Activated naive CD8-positive, alpha-beta T cell (primary cell): Measurements from ENCODE around the gene ROM1.
A peak's percentile ranks its signal among the peaks of the same experiment; 100 is the strongest.
"Not testable (repeated sequence)": the region's sequence is repeated elsewhere in the genome, so short reads cannot be mapped to it uniquely, and the experiment has no call there.

Source experiments
- H3K27ac Mint-ChIP-seq: one replicate; pipeline ENCODE4 v1.8.0; 2021; ENCODE audit warnings: mixed read lengths
- H3K27me3 Mint-ChIP-seq: one replicate; pipeline ENCODE4 v1.8.0; 2021; ENCODE audit warnings: mixed read lengths
- H3K36me3 Mint-ChIP-seq: one replicate; pipeline ENCODE4 v1.8.0; 2021; ENCODE audit warnings: mixed read lengths
- H3K4me1 Mint-ChIP-seq: one replicate; pipeline ENCODE4 v1.8.0; 2021; ENCODE audit warnings: low read depth, mixed read lengths
- H3K4me3 Mint-ChIP-seq: one replicate; pipeline ENCODE4 v1.8.0; 2021; ENCODE audit warnings: mild to moderate bottlenecking, mixed read lengths
- H3K9me3 Mint-ChIP-seq: one replicate; pipeline ENCODE4 v1.8.0; 2021; ENCODE audit warnings: low read depth, mixed read lengths

Gene ROM1

GRCh38 chr11:62646825-62647608 lies 34.0 kb downstream of the ROM1 start:
- Mint-ChIP-seq H3K9me3 (no peaks in the 10 kb centered on the region), H3K4me3 (peak overlapping the region; percentile 99), H3K4me1 (peaks cover 33% of the 10 kb centered on the region), H3K27ac (peak overlapping the region; percentile 98), H3K36me3 (no peaks in the 10 kb centered on the region), H3K27me3 (no peaks in the 10 kb centered on the region)

GRCh38 chr11:62647609-62648005 lies 34.5 kb downstream of the ROM1 start:
- H3K4me3 Mint-ChIP-seq: no peak overlapping the region
- H3K36me3 Mint-ChIP-seq: no peaks in the 10 kb centered on the region
- no peaks in the 10 kb centered on the region for H3K9me3 Mint-ChIP-seq
- no peaks in the 10 kb centered on the region for H3K27me3 Mint-ChIP-seq
- peaks cover 37% of the 10 kb centered on the region for H3K4me1 Mint-ChIP-seq
- no peak overlapping the region for H3K27ac Mint-ChIP-seq

- H3K36me3 Mint-ChIP-seq: no peaks in the 10 kb centered on the region
- no peaks in the 10 kb centered on the region for H3K27me3 Mint-ChIP-seq
- H3K4me1 Mint-ChIP-seq: peaks cover 37% of the 10 kb centered on the region
- no peak overlapping the region for H3K27ac Mint-ChIP-seq
- no peak overlapping the region for H3K4me3 Mint-ChIP-seq
- no peaks in the 10 kb centered on the region for H3K9me3 Mint-ChIP-seq
These were observed 35.3 kb downstream of the ROM1 start for GRCh38 chr11:62648185-62648966.

- no peak overlapping the region for H3K27ac Mint-ChIP-seq
- H3K4me1 Mint-ChIP-seq: peaks cover 39% of the 10 kb centered on the region
- no peak overlapping the region for H3K4me3 Mint-ChIP-seq
- no peaks in the 10 kb centered on the region for H3K27me3 Mint-ChIP-seq
- H3K9me3 Mint-ChIP-seq: no peaks in the 10 kb centered on the region
- H3K36me3 Mint-ChIP-seq: no peaks in the 10 kb centered on the region
These were observed 35.9 kb downstream of the ROM1 start for GRCh38 chr11:62648967-62649364.

- H3K4me3 Mint-ChIP-seq: no peak overlapping the region
- no peak overlapping the region for H3K27ac Mint-ChIP-seq
- no peaks in the 10 kb centered on the region for H3K36me3 Mint-ChIP-seq
- H3K4me1 Mint-ChIP-seq: peaks cover 34% of the 10 kb centered on the region
- no peaks in the 10 kb centered on the region for H3K27me3 Mint-ChIP-seq
- H3K9me3 Mint-ChIP-seq: no peaks in the 10 kb centered on the region
These were observed 36.4 kb downstream of the ROM1 start for GRCh38 chr11:62649486-62649885.

GRCh38 chr11:62650283-62650682 lies 37.2 kb downstream of the ROM1 start:
- H3K9me3 Mint-ChIP-seq, H3K36me3 Mint-ChIP-seq, H3K27ac Mint-ChIP-seq, H3K4me3 Mint-ChIP-seq, H3K27me3 Mint-ChIP-seq: not testable (repeated sequence)
- peaks cover 29% of the 10 kb centered on the region for H3K4me1 Mint-ChIP-seq

GRCh38 chr11:62652161-62653006 lies 39.3 kb downstream of the ROM1 start:
- peak overlapping the region; percentile 99 for H3K4me3 Mint-ChIP-seq
- H3K9me3 Mint-ChIP-seq: no peaks in the 10 kb centered on the region
- H3K36me3 Mint-ChIP-seq: no peaks in the 10 kb centered on the region
- H3K27me3 Mint-ChIP-seq: no peaks in the 10 kb centered on the region
- peaks cover 21% of the 10 kb centered on the region for H3K4me1 Mint-ChIP-seq
- H3K27ac Mint-ChIP-seq: peak overlapping the region; percentile 91

- no peaks in the 10 kb centered on the region for H3K36me3 Mint-ChIP-seq
- H3K27ac Mint-ChIP-seq: peak overlapping the region; percentile 77
- no peaks in the 10 kb centered on the region for H3K27me3 Mint-ChIP-seq
- no peaks in the 10 kb centered on the region for H3K9me3 Mint-ChIP-seq
- peak overlapping the region; percentile 53 for H3K4me3 Mint-ChIP-seq
- H3K4me1 Mint-ChIP-seq: peaks cover 19% of the 10 kb centered on the region
These were observed 41.2 kb downstream of the ROM1 start for GRCh38 chr11:62654297-62654696.

GRCh38 chr11:62656796-62657429 lies 43.9 kb downstream of the ROM1 start:
- no peak overlapping the region for H3K27ac Mint-ChIP-seq
- H3K4me1 Mint-ChIP-seq: peaks cover 10% of the 10 kb centered on the region
- H3K9me3 Mint-ChIP-seq: no peaks in the 10 kb centered on the region
- H3K36me3 Mint-ChIP-seq: no peaks in the 10 kb centered on the region
- H3K4me3 Mint-ChIP-seq: no peak overlapping the region
- no peaks in the 10 kb centered on the region for H3K27me3 Mint-ChIP-seq

GRCh38 chr11:62664405-62665074 lies 51.5 kb downstream of the ROM1 start:
- Mint-ChIP-seq H3K4me1 (peaks cover 31% of the 10 kb centered on the region), H3K36me3 (peaks cover 7% of the 10 kb centered on the region), H3K27me3 (no peaks in the 10 kb centered on the region), H3K4me3 (peak overlapping the region; percentile 96), H3K27ac (peak overlapping the region; percentile 97), H3K9me3 (no peaks in the 10 kb centered on the region)
